WTC11 (cell line): ENCODE measurements around the gene OGG1. TPM values are rescaled to one million over a fixed set of nuclear protein-coding genes. Genes with fewer than 3 reads are reported as not detected.

Experiments used
- ATAC-seq: fragments of 200-7000 bp; cut with Tn5 transposase; 2 replicates; pipeline ENCODE4 v1.10.0; 2021; ENCODE audit warnings: mild to moderate bottlenecking, moderate library complexity
- CTCF ChIA-PET: fragments of 300-600 bp; sonication (Branson Sonifier 250); formaldehyde crosslinking; loops from one replicate; lab custom pipeline; 2021; ENCODE audit warnings: antibody characterized with exemption; lab: Charles Lee
- POLR2A ChIA-PET: fragments of 350-600 bp; sonication (Branson Sonifier 250); formaldehyde crosslinking; loops from one replicate; lab custom pipeline; 2021; ENCODE audit warnings: antibody characterized with exemption; lab: Charles Lee
- DNase-seq: peaks from one replicate; pipeline ENCODE4 v3.0.0; 2021; ENCODE audit warnings: low spot score
- H3K27ac Mint-ChIP-seq: 2 replicates; pipeline ENCODE4 v1.8.0; 2021; ENCODE audit warnings: mixed read lengths
- H3K27me3 Mint-ChIP-seq: 2 replicates; pipeline ENCODE4 v1.8.0; 2021; ENCODE audit warnings: low read depth, mild to moderate bottlenecking, moderate library complexity, mixed read lengths
- H3K36me3 Mint-ChIP-seq: 2 replicates; pipeline ENCODE4 v1.8.0; 2021; ENCODE audit warnings: mixed read lengths
- H3K4me1 Mint-ChIP-seq: 2 replicates; pipeline ENCODE4 v1.8.0; 2022; ENCODE audit warnings: mixed read lengths
- H3K4me3 Mint-ChIP-seq: 2 replicates; pipeline ENCODE4 v1.8.0; 2021; ENCODE audit warnings: mild to moderate bottlenecking, moderate library complexity, mixed read lengths
- H3K9me3 Mint-ChIP-seq: 2 replicates; pipeline ENCODE4 v1.8.0; 2021; ENCODE audit warnings: mixed read lengths
- FOXK1 ChIP-seq: sonication (generic); formaldehyde crosslinking; IDR thresholded peaks from 2 replicates; pipeline ENCODE4 v1.8.0; 2022; ENCODE audit warnings: mild to moderate bottlenecking, moderate library complexity, missing genetic modification reagents
- FOXP1 ChIP-seq: sonication (generic); formaldehyde crosslinking; IDR thresholded peaks from 2 replicates; pipeline ENCODE4 v1.8.0; 2022; ENCODE audit warnings: missing genetic modification reagents, mild to moderate bottlenecking, moderate library complexity, borderline replicate concordance
- HMGA2 ChIP-seq: fragments of 250-450 bp; sonication (Bioruptor Pico); IDR thresholded peaks from 2 replicates; pipeline ENCODE4 v1.4.0; 2021; ENCODE audit warnings: mild to moderate bottlenecking, moderate library complexity
- KAT7 ChIP-seq: sonication (generic); formaldehyde crosslinking; IDR thresholded peaks from 2 replicates; pipeline ENCODE4 v1.8.1; 2023; ENCODE audit warnings: missing genetic modification reagents, mild to moderate bottlenecking, borderline replicate concordance
- NFYB ChIP-seq: sonication (generic); formaldehyde crosslinking; conservative IDR thresholded peaks from 2 replicates; pipeline ENCODE4 v1.8.0; 2022; ENCODE audit warnings: low read depth, missing genetic modification reagents
- ZNF263 ChIP-seq: sonication (generic); formaldehyde crosslinking; IDR thresholded peaks from 2 replicates; pipeline ENCODE4 v1.8.1; 2022; ENCODE audit warnings: low read depth, mild to moderate bottlenecking, moderate library complexity, missing genetic modification reagents
- total RNA-seq: library from RNA; stranded (reverse); gene quantifications from 3 replicates; pipeline ENCODE4 v1.2.3, GENCODE V29; 2021
- TF ChIP-seq, protein P1 (sequence below): sonication (generic); formaldehyde crosslinking; IDR thresholded peaks from 2 replicates; pipeline ENCODE4 v1.8.1; 2022; ENCODE audit warnings: missing genetic modification reagents, borderline replicate concordance
- TF ChIP-seq, protein P2 (sequence below): sonication (generic); formaldehyde crosslinking; IDR thresholded peaks from 2 replicates; pipeline ENCODE4 v1.8.1; 2023; ENCODE audit warnings: mild to moderate bottlenecking, missing genetic modification reagents, moderate library complexity
- TF ChIP-seq, protein P3 (sequence below): sonication (generic); formaldehyde crosslinking; IDR thresholded peaks from 2 replicates; pipeline ENCODE4 v1.8.0; 2022; ENCODE audit warnings: mild to moderate bottlenecking, missing genetic modification reagents
- TF ChIP-seq, protein P4 (sequence below): sonication (generic); formaldehyde crosslinking; IDR thresholded peaks from 2 replicates; pipeline ENCODE4 v1.8.0; 2023; ENCODE audit warnings: mild to moderate bottlenecking, missing genetic modification reagents
- TF ChIP-seq, protein P5 (sequence below): sonication (generic); formaldehyde crosslinking; IDR thresholded peaks from 2 replicates; pipeline ENCODE4 v1.8.1; 2022; ENCODE audit warnings: low read depth, mild to moderate bottlenecking, moderate library complexity, missing genetic modification reagents, borderline replicate concordance
- TF ChIP-seq, protein P6 (sequence below): sonication (generic); formaldehyde crosslinking; conservative IDR thresholded peaks from 2 replicates; pipeline ENCODE4 v1.8.1; 2022; ENCODE audit warnings: mild to moderate bottlenecking, missing genetic modification reagents
- TF ChIP-seq, protein P7 (sequence below): sonication (generic); formaldehyde crosslinking; IDR thresholded peaks from 2 replicates; pipeline ENCODE4 v1.8.0; 2022; ENCODE audit warnings: missing genetic modification reagents

OGG1 gene
- total RNA-seq, 1 experiment from 2014 or later, result 27.3 TPM

DNA sequence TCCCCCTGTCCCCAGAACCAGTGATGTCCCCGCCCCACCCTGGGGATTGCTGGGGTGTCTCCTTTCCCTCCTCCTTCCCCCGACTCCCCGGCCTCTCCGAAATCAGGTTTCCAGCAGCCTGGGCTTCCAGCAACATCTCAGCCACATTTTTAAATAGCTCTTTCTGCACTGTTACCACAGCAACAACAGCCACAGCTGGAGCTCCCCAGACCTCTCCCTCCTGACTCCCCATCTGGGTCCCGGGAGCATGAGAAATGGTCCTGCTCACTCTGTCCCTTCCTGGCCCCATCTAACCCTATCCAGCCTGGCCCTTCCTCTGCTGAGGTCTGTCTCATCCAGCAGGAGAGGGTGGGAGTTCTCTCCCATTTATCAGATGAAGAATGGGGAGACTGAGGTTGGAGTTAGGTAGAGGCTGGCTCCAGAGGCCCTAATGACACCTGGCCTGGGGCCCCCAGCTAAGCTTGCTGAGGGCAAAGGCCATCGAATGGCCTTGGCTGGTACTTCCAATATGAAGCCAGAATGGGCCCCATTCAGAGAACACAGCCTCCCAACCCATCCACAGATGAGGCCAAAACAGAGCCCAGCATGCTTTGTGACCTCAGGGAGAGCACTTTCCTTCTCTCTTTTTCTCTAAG, 18.5 kb downstream of the OGG1 start:
- no peaks in the 10 kb centered on the region for H3K9me3 Mint-ChIP-seq
- ChIA-PET POLR2A (no interaction called here), CTCF (interaction anchor here (1.2 to 1.4 kb wide), 2 partner anchors 14 to 178 kb away, joined by 3 read pairs; no protein-coding TSS in a partner anchor)
- no peak for DNase-seq
- no peak for ATAC-seq
- peaks cover 15% of the 10 kb centered on the region for H3K4me1 Mint-ChIP-seq
- H3K27ac Mint-ChIP-seq, result no peak overlapping the region
- H3K4me3 Mint-ChIP-seq, result no peak overlapping the region
- TF ChIP-seq KAT7 (CRISPR knock-in tag) (no peak), HMGA2 (CRISPR knock-in tag) (no peak), NFYB (CRISPR knock-in tag) (no peak), FOXK1 (CRISPR knock-in tag) (no peak), ZNF263 (CRISPR knock-in tag) (no peak), FOXP1 (CRISPR knock-in tag) (no peak)
- TF ChIP-seq, protein P1, sequence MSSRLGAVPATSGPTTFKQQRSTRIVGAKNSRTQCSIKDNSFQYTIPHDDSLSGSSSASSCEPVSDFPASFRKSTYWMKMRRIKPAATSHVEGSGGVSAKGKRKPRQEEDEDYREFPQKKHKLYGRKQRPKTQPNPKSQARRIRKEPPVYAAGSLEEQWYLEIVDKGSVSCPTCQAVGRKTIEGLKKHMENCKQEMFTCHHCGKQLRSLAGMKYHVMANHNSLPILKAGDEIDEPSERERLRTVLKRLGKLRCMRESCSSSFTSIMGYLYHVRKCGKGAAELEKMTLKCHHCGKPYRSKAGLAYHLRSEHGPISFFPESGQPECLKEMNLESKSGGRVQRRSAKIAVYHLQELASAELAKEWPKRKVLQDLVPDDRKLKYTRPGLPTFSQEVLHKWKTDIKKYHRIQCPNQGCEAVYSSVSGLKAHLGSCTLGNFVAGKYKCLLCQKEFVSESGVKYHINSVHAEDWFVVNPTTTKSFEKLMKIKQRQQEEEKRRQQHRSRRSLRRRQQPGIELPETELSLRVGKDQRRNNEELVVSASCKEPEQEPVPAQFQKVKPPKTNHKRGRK (CRISPR knock-in tag), result no peak
- TF ChIP-seq, protein P2, sequence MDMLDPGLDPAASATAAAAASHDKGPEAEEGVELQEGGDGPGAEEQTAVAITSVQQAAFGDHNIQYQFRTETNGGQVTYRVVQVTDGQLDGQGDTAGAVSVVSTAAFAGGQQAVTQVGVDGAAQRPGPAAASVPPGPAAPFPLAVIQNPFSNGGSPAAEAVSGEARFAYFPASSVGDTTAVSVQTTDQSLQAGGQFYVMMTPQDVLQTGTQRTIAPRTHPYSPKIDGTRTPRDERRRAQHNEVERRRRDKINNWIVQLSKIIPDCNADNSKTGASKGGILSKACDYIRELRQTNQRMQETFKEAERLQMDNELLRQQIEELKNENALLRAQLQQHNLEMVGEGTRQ, result no peak
- TF ChIP-seq, protein P3, sequence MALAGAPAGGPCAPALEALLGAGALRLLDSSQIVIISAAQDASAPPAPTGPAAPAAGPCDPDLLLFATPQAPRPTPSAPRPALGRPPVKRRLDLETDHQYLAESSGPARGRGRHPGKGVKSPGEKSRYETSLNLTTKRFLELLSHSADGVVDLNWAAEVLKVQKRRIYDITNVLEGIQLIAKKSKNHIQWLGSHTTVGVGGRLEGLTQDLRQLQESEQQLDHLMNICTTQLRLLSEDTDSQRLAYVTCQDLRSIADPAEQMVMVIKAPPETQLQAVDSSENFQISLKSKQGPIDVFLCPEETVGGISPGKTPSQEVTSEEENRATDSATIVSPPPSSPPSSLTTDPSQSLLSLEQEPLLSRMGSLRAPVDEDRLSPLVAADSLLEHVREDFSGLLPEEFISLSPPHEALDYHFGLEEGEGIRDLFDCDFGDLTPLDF (CRISPR knock-in tag), result no peak
- TF ChIP-seq, protein P4, sequence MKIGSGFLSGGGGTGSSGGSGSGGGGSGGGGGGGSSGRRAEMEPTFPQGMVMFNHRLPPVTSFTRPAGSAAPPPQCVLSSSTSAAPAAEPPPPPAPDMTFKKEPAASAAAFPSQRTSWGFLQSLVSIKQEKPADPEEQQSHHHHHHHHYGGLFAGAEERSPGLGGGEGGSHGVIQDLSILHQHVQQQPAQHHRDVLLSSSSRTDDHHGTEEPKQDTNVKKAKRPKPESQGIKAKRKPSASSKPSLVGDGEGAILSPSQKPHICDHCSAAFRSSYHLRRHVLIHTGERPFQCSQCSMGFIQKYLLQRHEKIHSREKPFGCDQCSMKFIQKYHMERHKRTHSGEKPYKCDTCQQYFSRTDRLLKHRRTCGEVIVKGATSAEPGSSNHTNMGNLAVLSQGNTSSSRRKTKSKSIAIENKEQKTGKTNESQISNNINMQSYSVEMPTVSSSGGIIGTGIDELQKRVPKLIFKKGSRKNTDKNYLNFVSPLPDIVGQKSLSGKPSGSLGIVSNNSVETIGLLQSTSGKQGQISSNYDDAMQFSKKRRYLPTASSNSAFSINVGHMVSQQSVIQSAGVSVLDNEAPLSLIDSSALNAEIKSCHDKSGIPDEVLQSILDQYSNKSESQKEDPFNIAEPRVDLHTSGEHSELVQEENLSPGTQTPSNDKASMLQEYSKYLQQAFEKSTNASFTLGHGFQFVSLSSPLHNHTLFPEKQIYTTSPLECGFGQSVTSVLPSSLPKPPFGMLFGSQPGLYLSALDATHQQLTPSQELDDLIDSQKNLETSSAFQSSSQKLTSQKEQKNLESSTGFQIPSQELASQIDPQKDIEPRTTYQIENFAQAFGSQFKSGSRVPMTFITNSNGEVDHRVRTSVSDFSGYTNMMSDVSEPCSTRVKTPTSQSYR (CRISPR knock-in tag), result no peak
- TF ChIP-seq, protein P5, sequence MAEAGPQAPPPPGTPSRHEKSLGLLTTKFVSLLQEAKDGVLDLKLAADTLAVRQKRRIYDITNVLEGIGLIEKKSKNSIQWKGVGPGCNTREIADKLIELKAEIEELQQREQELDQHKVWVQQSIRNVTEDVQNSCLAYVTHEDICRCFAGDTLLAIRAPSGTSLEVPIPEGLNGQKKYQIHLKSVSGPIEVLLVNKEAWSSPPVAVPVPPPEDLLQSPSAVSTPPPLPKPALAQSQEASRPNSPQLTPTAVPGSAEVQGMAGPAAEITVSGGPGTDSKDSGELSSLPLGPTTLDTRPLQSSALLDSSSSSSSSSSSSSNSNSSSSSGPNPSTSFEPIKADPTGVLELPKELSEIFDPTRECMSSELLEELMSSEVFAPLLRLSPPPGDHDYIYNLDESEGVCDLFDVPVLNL (CRISPR knock-in tag), result no peak
- TF ChIP-seq, protein P6, sequence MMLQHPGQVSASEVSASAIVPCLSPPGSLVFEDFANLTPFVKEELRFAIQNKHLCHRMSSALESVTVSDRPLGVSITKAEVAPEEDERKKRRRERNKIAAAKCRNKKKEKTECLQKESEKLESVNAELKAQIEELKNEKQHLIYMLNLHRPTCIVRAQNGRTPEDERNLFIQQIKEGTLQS (CRISPR knock-in tag), result no peak
- TF ChIP-seq, protein P7, sequence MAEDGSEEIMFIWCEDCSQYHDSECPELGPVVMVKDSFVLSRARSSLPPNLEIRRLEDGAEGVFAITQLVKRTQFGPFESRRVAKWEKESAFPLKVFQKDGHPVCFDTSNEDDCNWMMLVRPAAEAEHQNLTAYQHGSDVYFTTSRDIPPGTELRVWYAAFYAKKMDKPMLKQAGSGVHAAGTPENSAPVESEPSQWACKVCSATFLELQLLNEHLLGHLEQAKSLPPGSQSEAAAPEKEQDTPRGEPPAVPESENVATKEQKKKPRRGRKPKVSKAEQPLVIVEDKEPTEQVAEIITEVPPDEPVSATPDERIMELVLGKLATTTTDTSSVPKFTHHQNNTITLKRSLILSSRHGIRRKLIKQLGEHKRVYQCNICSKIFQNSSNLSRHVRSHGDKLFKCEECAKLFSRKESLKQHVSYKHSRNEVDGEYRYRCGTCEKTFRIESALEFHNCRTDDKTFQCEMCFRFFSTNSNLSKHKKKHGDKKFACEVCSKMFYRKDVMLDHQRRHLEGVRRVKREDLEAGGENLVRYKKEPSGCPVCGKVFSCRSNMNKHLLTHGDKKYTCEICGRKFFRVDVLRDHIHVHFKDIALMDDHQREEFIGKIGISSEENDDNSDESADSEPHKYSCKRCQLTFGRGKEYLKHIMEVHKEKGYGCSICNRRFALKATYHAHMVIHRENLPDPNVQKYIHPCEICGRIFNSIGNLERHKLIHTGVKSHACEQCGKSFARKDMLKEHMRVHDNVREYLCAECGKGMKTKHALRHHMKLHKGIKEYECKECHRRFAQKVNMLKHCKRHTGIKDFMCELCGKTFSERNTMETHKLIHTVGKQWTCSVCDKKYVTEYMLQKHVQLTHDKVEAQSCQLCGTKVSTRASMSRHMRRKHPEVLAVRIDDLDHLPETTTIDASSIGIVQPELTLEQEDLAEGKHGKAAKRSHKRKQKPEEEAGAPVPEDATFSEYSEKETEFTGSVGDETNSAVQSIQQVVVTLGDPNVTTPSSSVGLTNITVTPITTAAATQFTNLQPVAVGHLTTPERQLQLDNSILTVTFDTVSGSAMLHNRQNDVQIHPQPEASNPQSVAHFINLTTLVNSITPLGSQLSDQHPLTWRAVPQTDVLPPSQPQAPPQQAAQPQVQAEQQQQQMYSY (CRISPR knock-in tag), result no peak
- TF ChIP-seq, all 79 proteins: peak for 0
- Mint-ChIP-seq H3K36me3 (no peaks in the 10 kb centered on the region), H3K27me3 (peaks cover 72% of the 10 kb centered on the region)
